NB4 (cell line): Measurements from ENCODE around the gene MRPL17.
A peak's percentile ranks its signal among the peaks of the same experiment; 100 is the strongest.

Experiments
- DNase-seq: peaks from one replicate; pipeline ENCODE4 v3.0.0; 2010; ENCODE audit warnings: low read depth
- H3K4me3 ChIP-seq: one replicate; pipeline ENCODE4 v1.5.1; 2011; ENCODE audit warnings: mild to moderate bottlenecking, low read depth, low read length, moderate library complexity
- CTCF ChIP-seq: IDR thresholded peaks from one replicate; pipeline ENCODE4 v1.5.1; 2012; ENCODE audit warnings: low read depth, low read length
- MAX ChIP-seq: IDR thresholded peaks from 2 replicates; pipeline ENCODE4 v1.6.1; 2011; ENCODE audit warnings: low read depth, low read length
- MYC ChIP-seq: IDR thresholded peaks from 2 replicates; pipeline ENCODE4 v1.6.1; 2011; ENCODE audit warnings: low read depth, low read length
- POLR2A ChIP-seq: IDR thresholded peaks from 2 replicates; pipeline ENCODE4 v1.6.1; 2011; ENCODE audit warnings: mild to moderate bottlenecking; ENCODE audit not compliant: insufficient read length; ENCODE audit errors: extremely low read depth

MRPL17 gene

GRCh38 chr11:6674219-6674597, 8.9 kb downstream of the MRPL17 start:
- no peak for DNase-seq
- no peak for TF ChIP-seq MAX
- TF ChIP-seq POLR2A: no peak
- TF ChIP-seq CTCF: no peak
- no peak for TF ChIP-seq MYC
- no peak overlapping the region for H3K4me3 ChIP-seq

GRCh38 chr11:6673523-6674218, 9.5 kb downstream of the MRPL17 start:
- DNase-seq: no peak
- no peak overlapping the region for H3K4me3 ChIP-seq
- no peak for TF ChIP-seq MYC
- no peak for TF ChIP-seq POLR2A

- TF ChIP-seq MAX (no peak), POLR2A (no peak), MYC (no peak), CTCF (no peak)
These were observed 11.1 kb downstream of the MRPL17 start for GRCh38 chr11:6671991-6672390.

GRCh38 chr11:6670202-6670830, 12.8 kb downstream of the MRPL17 start:
- no peak overlapping the region for H3K4me3 ChIP-seq
- TF ChIP-seq MYC: no peak
- no peak for TF ChIP-seq MAX
- TF ChIP-seq POLR2A: no peak
- no peak for TF ChIP-seq CTCF
- no peak for DNase-seq

More at GRCh38 chr11:6671991-6672390, 11.1 kb downstream of the MRPL17 start:
- no peak for DNase-seq
- H3K4me3 ChIP-seq: no peak overlapping the region

- TF ChIP-seq MAX (no peak), POLR2A (no peak), MYC (no peak), CTCF (peak; percentile 41)
- DNase-seq: peak; percentile 86
- H3K4me3 ChIP-seq: no peak overlapping the region
These were observed 15.3 kb downstream of the MRPL17 start for GRCh38 chr11:6667733-6668374.

GRCh38 chr11:6666302-6667183, 16.6 kb downstream of the MRPL17 start:
- H3K4me3 ChIP-seq: no peak overlapping the region
- no peak for TF ChIP-seq POLR2A
- TF ChIP-seq MYC: no peak
- no peak for TF ChIP-seq CTCF
- no peak for TF ChIP-seq MAX
- DNase-seq: no peak
